HG03520 (cell line): ENCODE results near the gene MED31.
"Not testable (repeated sequence)": the region's sequence is repeated elsewhere in the genome, so short reads cannot be mapped to it uniquely, and the experiment has no call there.

Source experiments
- ATAC-seq: cut with Tn5 transposase; IDR thresholded peaks from one replicate; pipeline ENCODE4 v1.9.1; 2021; ENCODE audit warnings: mild to moderate bottlenecking, moderate library complexity; ENCODE audit not compliant: unreplicated experiment

The MED31 gene

GRCh38 chr17:6677158-6677831 lies 25.9 kb upstream of the MED31 start:
- no peak for ATAC-seq

GRCh38 chr17:6676802-6677157 lies 25.4 kb upstream of the MED31 start:
- no peak for ATAC-seq

- ATAC-seq = no peak
These were observed 23.9 kb upstream of the MED31 start for GRCh38 chr17:6675201-6675825.

GRCh38 chr17:6674586-6674985 lies 23.2 kb upstream of the MED31 start:
- no peak for ATAC-seq

GRCh38 chr17:6671431-6671830 lies 20.0 kb upstream of the MED31 start:
- no peak for ATAC-seq

- ATAC-seq = no peak
These were observed 19.6 kb upstream of the MED31 start for GRCh38 chr17:6670999-6671398.

- no peak for ATAC-seq
These were observed 19.2 kb upstream of the MED31 start for GRCh38 chr17:6670571-6670970.

GRCh38 chr17:6669479-6670212 lies 18.2 kb upstream of the MED31 start:
- no peak for ATAC-seq

GRCh38 chr17:6668727-6669425 lies 17.5 kb upstream of the MED31 start:
- ATAC-seq = no peak

GRCh38 chr17:6668219-6668618 lies 16.8 kb upstream of the MED31 start:
- no peak for ATAC-seq

GRCh38 chr17:6667516-6667915 lies 16.1 kb upstream of the MED31 start:
- ATAC-seq = no peak

GRCh38 chr17:6666557-6666956 lies 15.2 kb upstream of the MED31 start:
- ATAC-seq = no peak

GRCh38 chr17:6666077-6666521 lies 14.7 kb upstream of the MED31 start:
- no peak for ATAC-seq

GRCh38 chr17:6663200-6663599 lies 11.8 kb upstream of the MED31 start:
- not testable (repeated sequence) for ATAC-seq

GRCh38 chr17:6661464-6661848 lies 10.1 kb upstream of the MED31 start:
- no peak for ATAC-seq

- ATAC-seq = peak; percentile 65
These were observed 9.5 kb upstream of the MED31 start for GRCh38 chr17:6660805-6661463.

GRCh38 chr17:6660101-6660500 lies 8.7 kb upstream of the MED31 start:
- ATAC-seq = no peak

- ATAC-seq = not testable (repeated sequence)
These were observed 7.0 kb upstream of the MED31 start for GRCh38 chr17:6658411-6658810.

GRCh38 chr17:6657633-6658287 lies 6.4 kb upstream of the MED31 start:
- ATAC-seq = no peak

GRCh38 chr17:6656797-6657632 lies 5.6 kb upstream of the MED31 start:
- ATAC-seq = not testable (repeated sequence)
